GM19468 (cell line): Measurements from ENCODE around the gene URB2.
"Not testable (repeated sequence)": the region's sequence is repeated elsewhere in the genome, so short reads cannot be mapped to it uniquely, and the experiment has no call there.

Experiments
- ATAC-seq: cut with Tn5 transposase; IDR thresholded peaks from one replicate; pipeline ENCODE4 v1.9.1; 2021; ENCODE audit warnings: mild to moderate bottlenecking, moderate library complexity, moderate number of reproducible peaks; ENCODE audit not compliant: unreplicated experiment; ENCODE audit errors: extremely low read depth

URB2 gene

GRCh38 chr1:229608590-229608989 lies 17.5 kb upstream of the URB2 start:
- no peak for ATAC-seq

GRCh38 chr1:229613938-229614337 lies 12.1 kb upstream of the URB2 start:
- no peak for ATAC-seq

- ATAC-seq: no peak
These were observed 11.3 kb upstream of the URB2 start for GRCh38 chr1:229614701-229615100.

GRCh38 chr1:229617351-229618100 lies 8.5 kb upstream of the URB2 start:
- ATAC-seq: no peak

GRCh38 chr1:229619002-229619401 lies 7.0 kb upstream of the URB2 start:
- ATAC-seq: no peak

GRCh38 chr1:229619614-229620013 lies 6.4 kb upstream of the URB2 start:
- ATAC-seq: no peak

- no peak for ATAC-seq
These were observed 5.2 kb upstream of the URB2 start for GRCh38 chr1:229620876-229621275.

- no peak for ATAC-seq
These were observed 4.4 kb upstream of the URB2 start for GRCh38 chr1:229621663-229622062.

GRCh38 chr1:229622641-229623120 lies 3.4 kb upstream of the URB2 start:
- ATAC-seq: not testable (repeated sequence)

- ATAC-seq: no peak
These were observed 2.8 kb upstream of the URB2 start for GRCh38 chr1:229623225-229623624.

GRCh38 chr1:229623838-229624237 lies 2.2 kb upstream of the URB2 start:
- ATAC-seq: no peak

- no peak for ATAC-seq
These were observed 1.5 kb upstream of the URB2 start for GRCh38 chr1:229624521-229625070.

GRCh38 chr1:229625071-229625914 lies 754 bp upstream of the URB2 start:
- peak; percentile 8 for ATAC-seq

GRCh38 chr1:229627003-229627402 lies 956 bp downstream of the URB2 start:
- ATAC-seq: no peak

- no peak for ATAC-seq
These were observed 3.2 kb downstream of the URB2 start for GRCh38 chr1:229629261-229629660.

GRCh38 chr1:229631148-229631547 lies 5.1 kb downstream of the URB2 start:
- no peak for ATAC-seq

- ATAC-seq: no peak
These were observed 5.9 kb downstream of the URB2 start for GRCh38 chr1:229631966-229632365.

GRCh38 chr1:229636042-229636441 lies 10.0 kb downstream of the URB2 start:
- no peak for ATAC-seq

- no peak for ATAC-seq
These were observed 11.7 kb downstream of the URB2 start for GRCh38 chr1:229637746-229638145.

GRCh38 chr1:229640455-229640854 lies 14.4 kb downstream of the URB2 start:
- ATAC-seq: no peak

GRCh38 chr1:229641306-229641705 lies 15.3 kb downstream of the URB2 start:
- no peak for ATAC-seq
